ENCODE measurements around the gene ATIC. TPM values are rescaled to one million over a fixed set of nuclear protein-coding genes. Genes with fewer than 3 reads are reported as not detected.

The ATIC gene
- total RNA-seq, 1 experiment from 2014 or later = 285 TPM

DNA sequence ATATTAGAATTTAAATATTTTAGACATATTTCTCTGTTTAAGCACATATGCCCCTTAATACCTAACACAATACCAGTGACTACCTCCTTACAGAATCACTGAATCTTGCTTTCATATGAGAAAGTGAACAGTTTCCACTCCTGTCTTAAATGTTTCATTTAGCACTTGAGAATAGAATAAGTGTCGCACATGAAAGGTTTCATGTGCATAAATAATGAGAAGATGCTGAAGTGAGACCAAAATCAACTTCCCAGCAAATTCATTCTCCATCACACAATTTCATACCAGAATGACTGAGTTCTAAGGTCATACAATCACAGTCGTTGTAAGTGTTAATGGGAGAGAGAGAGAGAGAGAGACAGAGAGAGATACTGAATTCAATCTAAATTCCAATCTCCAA, 51.2 kb downstream of the ATIC start (continued):
- TF ChIP-seq NR3C1 (CRISPR knock-in tag; conservative IDR thresholded peaks at IDR 0.05; ENCODE audit: low read depth) = no peak
- TF ChIP-seq NFATC4 (CRISPR knock-in tag; IDR thresholded peaks at IDR 0.05) = no peak

GRCh38 chr2:215363461-215364156, 51.8 kb downstream of the ATIC start:
- POLR2A ChIA-PET = no interaction called here
- no peaks in the 10 kb centered on the region for H3K4me1 Mint-ChIP-seq

DNA sequence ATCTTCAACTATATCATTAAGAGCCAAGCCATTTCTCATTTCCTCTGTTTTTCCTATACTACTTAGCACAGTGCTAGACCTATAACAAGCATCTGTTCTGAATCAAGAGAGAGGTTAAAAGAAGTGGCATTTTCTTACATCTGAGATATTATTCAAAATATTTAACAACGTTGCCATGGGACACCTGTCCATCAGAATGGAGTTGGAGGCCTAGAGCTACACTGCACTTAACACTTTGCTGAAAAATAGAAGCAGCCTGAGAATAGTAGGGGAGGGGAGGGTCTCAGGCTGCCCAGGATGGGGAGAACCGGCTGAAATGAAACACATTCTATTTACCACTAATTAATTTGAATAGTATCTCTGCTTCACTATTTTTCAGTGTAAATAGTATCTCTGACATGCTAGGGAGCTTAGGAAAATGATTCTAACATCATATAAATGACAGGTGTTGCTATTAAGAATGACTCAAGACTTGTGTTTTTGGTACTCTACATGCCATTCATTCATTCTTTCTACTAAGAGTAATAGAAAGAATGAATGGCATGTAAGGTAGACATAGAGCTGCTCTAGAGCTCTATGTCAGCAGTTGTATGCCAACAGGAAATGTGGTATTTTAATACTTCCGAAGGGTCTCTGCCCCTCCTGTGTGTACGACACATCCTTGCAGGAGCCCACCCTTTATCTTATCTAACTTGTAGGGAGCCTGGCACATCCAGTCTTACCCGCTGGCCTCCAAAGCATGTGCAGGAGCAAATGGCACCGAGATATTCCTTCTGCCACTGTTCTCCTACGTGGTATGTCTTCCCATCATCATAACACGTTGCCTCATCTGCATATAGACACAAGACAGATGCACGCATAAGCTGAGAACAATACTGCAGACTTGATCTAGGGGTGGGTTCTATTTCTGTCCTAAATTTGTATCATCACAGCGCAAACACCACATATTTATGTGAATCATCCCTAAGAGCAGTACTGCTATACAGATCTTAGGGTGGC, 52.6 kb downstream of the ATIC start:
- DNase-seq (ENCODE audit: low spot score) (no peak), ATAC-seq (no peak)
- CTCF ChIA-PET = no interaction called here
- H3K9me3 Mint-ChIP-seq = no peaks in the 10 kb centered on the region
- H3K36me3 Mint-ChIP-seq = peaks cover 62% of the 10 kb centered on the region
- no peaks in the 10 kb centered on the region for H3K27me3 Mint-ChIP-seq (ENCODE audit: low read depth)
- peak overlapping the region; percentile 33; the same call in 1 of the 2 replicates for H3K27ac Mint-ChIP-seq
- H3K4me1 Mint-ChIP-seq = no peaks in the 10 kb centered on the region
- POLR2A ChIA-PET = no interaction called here
- H3K4me3 Mint-ChIP-seq = no peak overlapping the region
- TF ChIP-seq PRRX2 (CRISPR knock-in tag; IDR thresholded peaks at IDR 0.05) = no peak
- no peak for TF ChIP-seq FOXP1 (CRISPR knock-in tag; IDR thresholded peaks at IDR 0.05; ENCODE audit: borderline replicate concordance)
- no peak for TF ChIP-seq EMX1 (CRISPR knock-in tag; IDR thresholded peaks at IDR 0.05)
- no peak for TF ChIP-seq SMAD3 (CRISPR knock-in tag; IDR thresholded peaks at IDR 0.05; ENCODE audit: borderline replicate concordance)
- no peak for TF ChIP-seq JAZF1 (CRISPR knock-in tag; IDR thresholded peaks at IDR 0.05)
- TF ChIP-seq, protein P1, sequence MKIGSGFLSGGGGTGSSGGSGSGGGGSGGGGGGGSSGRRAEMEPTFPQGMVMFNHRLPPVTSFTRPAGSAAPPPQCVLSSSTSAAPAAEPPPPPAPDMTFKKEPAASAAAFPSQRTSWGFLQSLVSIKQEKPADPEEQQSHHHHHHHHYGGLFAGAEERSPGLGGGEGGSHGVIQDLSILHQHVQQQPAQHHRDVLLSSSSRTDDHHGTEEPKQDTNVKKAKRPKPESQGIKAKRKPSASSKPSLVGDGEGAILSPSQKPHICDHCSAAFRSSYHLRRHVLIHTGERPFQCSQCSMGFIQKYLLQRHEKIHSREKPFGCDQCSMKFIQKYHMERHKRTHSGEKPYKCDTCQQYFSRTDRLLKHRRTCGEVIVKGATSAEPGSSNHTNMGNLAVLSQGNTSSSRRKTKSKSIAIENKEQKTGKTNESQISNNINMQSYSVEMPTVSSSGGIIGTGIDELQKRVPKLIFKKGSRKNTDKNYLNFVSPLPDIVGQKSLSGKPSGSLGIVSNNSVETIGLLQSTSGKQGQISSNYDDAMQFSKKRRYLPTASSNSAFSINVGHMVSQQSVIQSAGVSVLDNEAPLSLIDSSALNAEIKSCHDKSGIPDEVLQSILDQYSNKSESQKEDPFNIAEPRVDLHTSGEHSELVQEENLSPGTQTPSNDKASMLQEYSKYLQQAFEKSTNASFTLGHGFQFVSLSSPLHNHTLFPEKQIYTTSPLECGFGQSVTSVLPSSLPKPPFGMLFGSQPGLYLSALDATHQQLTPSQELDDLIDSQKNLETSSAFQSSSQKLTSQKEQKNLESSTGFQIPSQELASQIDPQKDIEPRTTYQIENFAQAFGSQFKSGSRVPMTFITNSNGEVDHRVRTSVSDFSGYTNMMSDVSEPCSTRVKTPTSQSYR (CRISPR knock-in tag; IDR thresholded peaks at IDR 0.05) = no peak
- no peak for TF ChIP-seq ZNF232 (CRISPR knock-in tag; IDR thresholded peaks at IDR 0.05)
- TF ChIP-seq NR1H2 (CRISPR knock-in tag; IDR thresholded peaks at IDR 0.05) = no peak

More at GRCh38 chr2:215363461-215364156, 51.8 kb downstream of the ATIC start:
- Mint-ChIP-seq H3K36me3 (peaks cover 62% of the 10 kb centered on the region), H3K4me3 (no peak overlapping the region), H3K27ac (peak overlapping the region; percentile 33; the same call in 1 of the 2 replicates), H3K9me3 (no peaks in the 10 kb centered on the region), H3K27me3 (ENCODE audit: low read depth) (no peaks in the 10 kb centered on the region)
- CTCF ChIA-PET = no interaction called here
- no peak for DNase-seq (ENCODE audit: low spot score)
- no peak for TF ChIP-seq CREB1 (CRISPR knock-in tag; IDR thresholded peaks at IDR 0.05)
- no peak for TF ChIP-seq TP53 (CRISPR knock-in tag; IDR thresholded peaks at IDR 0.05)
- no peak for TF ChIP-seq PRRX2 (CRISPR knock-in tag; IDR thresholded peaks at IDR 0.05)
- no peak for TF ChIP-seq PREB (CRISPR knock-in tag; IDR thresholded peaks at IDR 0.05; ENCODE audit: borderline replicate concordance)
- no peak for TF ChIP-seq USF1 (CRISPR knock-in tag; IDR thresholded peaks at IDR 0.05)
- TF ChIP-seq ZNF232 (CRISPR knock-in tag; IDR thresholded peaks at IDR 0.05) = no peak
- no peak for TF ChIP-seq ZNF138 (CRISPR knock-in tag; conservative IDR thresholded peaks at IDR 0.05)
- TF ChIP-seq OVOL2 (CRISPR knock-in tag; IDR thresholded peaks at IDR 0.05; ENCODE audit: borderline replicate concordance) = no peak
- TF ChIP-seq TCF7 (CRISPR knock-in tag; IDR thresholded peaks at IDR 0.05; ENCODE audit: low read depth) = no peak
- TF ChIP-seq CTCF (IDR thresholded peaks at IDR 0.05) = no peak
- TF ChIP-seq, protein P2, sequence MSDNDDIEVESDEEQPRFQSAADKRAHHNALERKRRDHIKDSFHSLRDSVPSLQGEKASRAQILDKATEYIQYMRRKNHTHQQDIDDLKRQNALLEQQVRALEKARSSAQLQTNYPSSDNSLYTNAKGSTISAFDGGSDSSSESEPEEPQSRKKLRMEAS (CRISPR knock-in tag; IDR thresholded peaks at IDR 0.05) = no peak
- TF ChIP-seq JAZF1 (CRISPR knock-in tag; IDR thresholded peaks at IDR 0.05) = no peak
- TF ChIP-seq MLX (CRISPR knock-in tag; IDR thresholded peaks at IDR 0.05) = no peak
- TF ChIP-seq TEAD4 (CRISPR knock-in tag; IDR thresholded peaks at IDR 0.05) = no peak
- no peak for TF ChIP-seq EMX1 (CRISPR knock-in tag; IDR thresholded peaks at IDR 0.05)
- ATAC-seq = no peak
